ENCODE results near the gene MEIOB.
"Not testable (repeated sequence)": the region's sequence is repeated elsewhere in the genome, so short reads cannot be mapped to it uniquely, and the experiment has no call there.

MEIOB gene

GRCh38 chr16:1877089-1877488 lies 5.1 kb upstream of the MEIOB start:
- CTCF ChIA-PET, result interaction anchor here (0.7 kb wide), 1 partner anchor 33 kb away, joined by 3 read pairs; no protein-coding TSS in a partner anchor
- DNase-seq (ENCODE audit: extremely low spot score), result no peak
- TF ChIP-seq ELF4 (IDR thresholded peaks at IDR 0.05) (no peak), NFRKB (IDR thresholded peaks at IDR 0.05) (no peak), CTBP1 (IDR thresholded peaks at IDR 0.05; ENCODE audit: borderline replicate concordance) (no peak), TARDBP (IDR thresholded peaks at IDR 0.05) (no peak), SUZ12 (IDR thresholded peaks at IDR 0.05) (no peak), ARNT (IDR thresholded peaks at IDR 0.05) (no peak), HDGF (IDR thresholded peaks at IDR 0.05; ENCODE audit: borderline replicate concordance) (no peak), BHLHE40 (IDR thresholded peaks at IDR 0.05; ENCODE audit: borderline replicate concordance) (no peak), FOXM1 (IDR thresholded peaks at IDR 0.05; ENCODE audit: borderline replicate concordance) (no peak), L3MBTL2 (conservative IDR thresholded peaks at IDR 0.05) (no peak), FOXA1 (IDR thresholded peaks at IDR 0.05) (no peak), FOXK2 (IDR thresholded peaks at IDR 0.05) (no peak), SP1 (IDR thresholded peaks at IDR 0.05) (no peak), ZNF384 (IDR thresholded peaks at IDR 0.05) (no peak), LEF1 (IDR thresholded peaks at IDR 0.05; ENCODE audit: borderline replicate concordance) (no peak)
- TF ChIP-seq, protein P1, sequence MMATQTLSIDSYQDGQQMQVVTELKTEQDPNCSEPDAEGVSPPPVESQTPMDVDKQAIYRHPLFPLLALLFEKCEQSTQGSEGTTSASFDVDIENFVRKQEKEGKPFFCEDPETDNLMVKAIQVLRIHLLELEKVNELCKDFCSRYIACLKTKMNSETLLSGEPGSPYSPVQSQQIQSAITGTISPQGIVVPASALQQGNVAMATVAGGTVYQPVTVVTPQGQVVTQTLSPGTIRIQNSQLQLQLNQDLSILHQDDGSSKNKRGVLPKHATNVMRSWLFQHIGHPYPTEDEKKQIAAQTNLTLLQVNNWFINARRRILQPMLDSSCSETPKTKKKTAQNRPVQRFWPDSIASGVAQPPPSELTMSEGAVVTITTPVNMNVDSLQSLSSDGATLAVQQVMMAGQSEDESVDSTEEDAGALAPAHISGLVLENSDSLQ (IDR thresholded peaks at IDR 0.05), result no peak
- POLR2A ChIA-PET, result interaction anchor here (1.0 kb wide), 1 partner anchor 88 kb away, joined by 5 read pairs; the partner anchor contains the start of gene RPS2

DNA sequence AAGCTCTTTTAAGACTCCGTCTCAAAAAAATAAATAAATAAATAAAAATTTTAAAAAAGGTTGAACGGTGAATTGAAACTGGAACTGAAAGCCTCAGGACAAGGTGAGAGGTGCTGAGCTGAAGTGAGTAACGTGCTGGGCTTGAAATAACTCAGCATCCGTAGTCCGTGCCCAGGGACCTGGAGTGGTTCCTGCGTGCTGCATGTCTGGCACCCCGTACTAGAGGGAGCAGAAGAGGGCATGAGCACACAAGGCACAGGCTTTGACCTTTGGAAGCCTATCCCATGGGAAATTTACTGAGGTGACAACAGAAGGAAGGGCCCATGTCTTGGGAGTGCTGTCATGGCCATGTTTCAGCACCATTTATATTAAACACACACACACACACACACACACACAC lies 4.5 kb upstream of the MEIOB start:
- no peak for DNase-seq (ENCODE audit: extremely low spot score)
- POLR2A ChIA-PET, result no interaction called here
- CTCF ChIA-PET, result interaction anchor here (1.1 kb wide), 1 partner anchor 52 kb away, joined by 4 read pairs; no protein-coding TSS in a partner anchor
- TF ChIP-seq SP1 (IDR thresholded peaks at IDR 0.05) (no peak), FOXA1 (IDR thresholded peaks at IDR 0.05) (no peak), L3MBTL2 (conservative IDR thresholded peaks at IDR 0.05) (no peak), SUZ12 (IDR thresholded peaks at IDR 0.05) (no peak)

DNA sequence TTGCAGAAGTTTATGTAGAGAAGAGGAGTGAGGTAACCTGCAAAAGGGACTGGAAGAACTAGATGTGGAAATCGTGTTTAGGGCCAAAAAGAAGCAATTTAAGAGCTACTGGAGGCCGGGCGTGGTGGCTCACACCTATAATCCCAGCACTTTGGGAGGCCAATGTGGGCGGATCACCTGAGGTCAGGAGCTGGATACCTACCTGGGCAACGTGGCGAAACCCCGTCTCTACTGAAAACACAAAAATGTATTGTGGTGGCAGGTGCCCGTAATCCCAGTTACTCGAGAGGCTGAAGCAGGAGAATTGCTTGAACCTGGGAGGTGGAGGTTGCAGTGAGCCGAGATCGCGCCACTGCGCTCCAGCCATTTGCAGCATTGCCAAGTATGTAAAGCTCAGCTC lies 4.1 kb upstream of the MEIOB start:
- DNase-seq (ENCODE audit: extremely low spot score); POLR2A ChIA-PET: not testable (repeated sequence)
- CTCF ChIA-PET, result interaction anchor here (1.1 kb wide), 1 partner anchor 53 kb away, joined by 4 read pairs; no protein-coding TSS in a partner anchor

DNA sequence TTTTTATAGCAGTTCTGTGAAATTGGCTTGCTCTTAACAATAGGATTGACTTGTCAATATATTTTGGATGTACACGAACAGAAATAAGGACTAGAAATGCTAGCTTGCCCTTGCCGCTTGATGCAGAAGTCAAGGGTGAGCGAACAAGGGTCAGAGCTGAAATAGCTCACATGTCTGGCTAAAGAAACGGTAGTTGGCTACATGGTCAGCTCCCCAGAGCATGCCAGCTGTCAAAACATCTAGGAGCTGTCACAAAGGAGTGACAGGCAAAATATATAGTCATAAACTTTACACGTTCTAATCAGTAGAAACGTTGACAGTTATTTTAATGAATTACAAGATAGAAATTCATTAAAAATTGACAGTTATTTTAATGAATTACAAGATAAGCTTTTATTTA lies 2.9 kb upstream of the MEIOB start:
- no peak for DNase-seq (ENCODE audit: extremely low spot score)
- TF ChIP-seq SUZ12 (IDR thresholded peaks at IDR 0.05), result no peak
- TF ChIP-seq, protein P1 (IDR thresholded peaks at IDR 0.05), result peak; percentile 61
- POLR2A ChIA-PET, result interaction anchor here (1.2 kb wide), 1 partner anchor 90 kb away, joined by 3 read pairs; the partner anchor contains the start of gene RPS2
- CTCF ChIA-PET, result no interaction called here

DNA sequence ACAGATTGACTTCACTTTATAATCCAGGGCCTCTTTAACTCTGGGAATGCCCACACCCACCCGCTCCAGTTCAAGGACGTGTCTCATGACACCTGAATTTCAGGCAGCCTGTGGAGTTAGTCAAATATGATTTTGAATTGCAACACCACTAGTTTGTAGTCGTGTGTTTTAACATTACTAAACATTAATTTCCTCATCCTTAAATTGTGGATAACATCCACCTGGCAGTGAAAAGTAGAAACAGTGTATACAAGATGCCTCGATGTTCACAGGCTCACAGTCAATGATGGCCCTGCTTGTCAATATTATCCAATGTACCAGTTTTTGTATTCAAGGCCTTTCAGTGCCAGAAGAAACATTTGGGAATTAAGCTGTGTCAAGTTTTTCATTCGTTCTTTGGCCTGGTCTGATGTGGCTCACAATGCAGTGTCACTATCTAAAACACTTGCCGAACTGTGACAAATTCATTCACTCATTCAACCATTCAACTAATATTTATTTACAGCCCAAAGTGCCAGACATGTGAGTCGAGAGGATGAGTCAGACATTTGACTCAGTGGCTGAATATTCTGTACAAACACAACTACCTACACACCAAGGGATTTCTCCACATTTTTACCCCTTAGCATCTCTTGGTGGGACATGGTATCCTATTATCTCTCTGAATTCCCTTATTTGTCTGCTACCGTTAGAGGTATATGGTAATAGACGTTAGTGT lies 1.4 kb downstream of the MEIOB start:
- DNase-seq (ENCODE audit: extremely low spot score), result no peak
- TF ChIP-seq ZNF384 (IDR thresholded peaks at IDR 0.05) (no peak), CTBP1 (IDR thresholded peaks at IDR 0.05; ENCODE audit: borderline replicate concordance) (no peak), BHLHE40 (IDR thresholded peaks at IDR 0.05; ENCODE audit: borderline replicate concordance) (no peak), ARNT (IDR thresholded peaks at IDR 0.05) (no peak), HDGF (IDR thresholded peaks at IDR 0.05; ENCODE audit: borderline replicate concordance) (no peak), NFRKB (IDR thresholded peaks at IDR 0.05) (no peak), TARDBP (IDR thresholded peaks at IDR 0.05) (no peak), ELF4 (IDR thresholded peaks at IDR 0.05) (no peak), SUZ12 (IDR thresholded peaks at IDR 0.05) (no peak), FOXK2 (IDR thresholded peaks at IDR 0.05) (no peak), FOXA1 (IDR thresholded peaks at IDR 0.05) (no peak)
- POLR2A ChIA-PET, result interaction anchor here (1.0 kb wide), 1 partner anchor 94 kb away, joined by 7 read pairs; the partner anchor contains the start of gene RPS2
- CTCF ChIA-PET, result interaction anchor here (0.6 to 1.2 kb wide), 3 partner anchors 10 to 53 kb away, joined by 3 to 4 read pairs (median 3); no protein-coding TSS in a partner anchor

DNA sequence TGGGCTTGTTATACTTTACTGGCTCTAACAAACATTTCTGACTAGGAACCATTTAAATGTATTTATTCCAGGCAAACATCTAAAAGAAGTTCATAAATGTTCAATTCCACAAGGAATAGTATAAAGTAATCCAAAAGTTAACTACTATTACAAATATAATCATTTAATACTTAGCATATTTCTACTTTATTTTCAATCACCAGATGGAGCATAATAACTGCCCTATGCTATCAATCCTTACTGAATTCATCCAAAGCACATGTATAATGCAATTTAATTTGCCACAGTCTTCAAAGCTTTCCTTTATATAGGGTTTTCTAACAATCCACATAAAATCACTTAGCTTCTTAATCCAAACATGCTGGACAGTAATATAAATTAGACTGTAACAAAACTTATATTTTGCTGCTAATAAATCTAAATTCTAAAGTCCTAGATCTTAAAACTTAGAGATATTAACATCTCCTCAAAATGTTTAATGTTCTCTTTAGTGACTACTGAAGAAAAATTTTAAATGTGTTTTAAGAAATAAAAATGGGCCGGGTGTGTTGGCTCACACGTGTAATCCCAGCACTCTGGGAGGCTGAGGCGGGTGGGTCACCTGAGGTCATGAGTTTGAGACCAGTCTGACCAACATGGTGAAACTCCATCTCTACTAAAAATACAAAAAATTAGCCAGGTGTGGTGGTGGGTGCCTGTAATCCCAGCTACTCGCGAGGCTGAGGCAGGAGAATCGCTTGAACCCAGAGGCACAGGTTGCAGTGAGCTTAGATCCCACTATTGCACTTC lies 5.9 kb downstream of the MEIOB start:
- DNase-seq (ENCODE audit: extremely low spot score), result no peak
- ChIA-PET POLR2A (interaction anchor here (1.2 kb wide), 1 partner anchor 99 kb away, joined by 5 read pairs; the partner anchor contains the start of gene RPS2), CTCF (interaction anchor here (0.6 to 1.4 kb wide), 3 partner anchors 62 to 75 kb away, joined by 3 to 5 read pairs (median 4); no protein-coding TSS in a partner anchor)
- no peak for TF ChIP-seq FOXK2 (IDR thresholded peaks at IDR 0.05)
